Posterior vena cava (tissue), 2 donors: Measurements from ENCODE around the gene IMMP2L. TPM values are rescaled to one million over a fixed set of nuclear protein-coding genes. Genes with fewer than 3 reads are reported as not detected.

ENCODE experiments used
- DNase-seq: peaks from one replicate; pipeline ENCODE4 v3.0.0-alpha.2; 2020; ENCODE audit warnings: low spot score
- intact Hi-C, 2 donors: fragments of 100-400 bp; cut with DNase I; formaldehyde crosslinking; loops; one replicate each; pipeline versions ENCODE4 v1.14.1 to v1.14.2; 2022 to 2023
- total RNA-seq, 2 donors: library from RNA; stranded (reverse); fragmentation: NEBNext Ultra II Directional; extraction: Animal tissue kit (Norgen Biotek cat#: 25700); gene quantifications; one replicate each; pipeline ENCODE4 v1.2.1, GENCODE V29; 2021
- donor health status: DM: yes; HTN: yes; CAD: no.
- donor health status: DM: yes; HTN: yes; CAD: no.

IMMP2L gene
- total RNA-seq, 2 donors from 2014 or later = 15.9 to 20.5 TPM

DNA sequence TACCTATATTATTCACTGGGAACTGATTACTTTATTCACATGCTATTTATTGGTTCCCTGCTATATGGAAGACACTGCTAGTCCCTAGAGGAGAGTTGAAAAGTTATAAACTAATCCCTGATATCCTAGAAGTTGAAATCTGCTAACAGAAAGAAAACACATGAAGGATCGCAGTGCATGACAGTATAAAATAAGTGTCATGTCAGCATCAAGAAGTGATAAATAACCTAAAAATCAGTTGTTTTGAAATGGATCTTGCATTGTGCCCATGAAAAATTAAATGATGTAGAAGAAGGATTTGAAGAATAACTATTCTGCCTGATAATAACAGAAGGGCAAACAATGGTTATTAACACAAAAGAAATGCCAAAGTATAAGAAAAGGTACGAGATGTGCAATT, 764.6 kb downstream of the IMMP2L start:
- intact Hi-C loops = no loop called here
- DNase-seq = no peak

DNA sequence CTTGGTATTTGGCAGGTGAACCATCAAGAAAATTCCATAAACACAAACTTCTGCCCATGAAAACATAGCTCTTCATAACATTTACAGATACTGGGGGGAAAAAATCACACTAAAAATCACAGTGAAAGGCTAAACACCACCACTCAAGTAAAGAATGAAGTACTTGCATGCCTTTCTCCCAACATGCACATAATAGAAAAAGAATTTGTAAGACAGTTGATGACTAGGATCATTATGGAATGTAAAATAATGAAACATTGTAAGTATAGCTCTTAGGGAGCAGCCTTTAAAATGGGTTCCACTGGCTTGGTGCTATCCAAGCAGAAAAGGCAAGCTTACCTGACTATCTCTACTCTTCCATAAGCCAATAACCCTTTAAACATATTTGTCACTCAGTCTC, 771.3 kb downstream of the IMMP2L start:
- no peak for DNase-seq
- intact Hi-C loops = no loop called here

DNA sequence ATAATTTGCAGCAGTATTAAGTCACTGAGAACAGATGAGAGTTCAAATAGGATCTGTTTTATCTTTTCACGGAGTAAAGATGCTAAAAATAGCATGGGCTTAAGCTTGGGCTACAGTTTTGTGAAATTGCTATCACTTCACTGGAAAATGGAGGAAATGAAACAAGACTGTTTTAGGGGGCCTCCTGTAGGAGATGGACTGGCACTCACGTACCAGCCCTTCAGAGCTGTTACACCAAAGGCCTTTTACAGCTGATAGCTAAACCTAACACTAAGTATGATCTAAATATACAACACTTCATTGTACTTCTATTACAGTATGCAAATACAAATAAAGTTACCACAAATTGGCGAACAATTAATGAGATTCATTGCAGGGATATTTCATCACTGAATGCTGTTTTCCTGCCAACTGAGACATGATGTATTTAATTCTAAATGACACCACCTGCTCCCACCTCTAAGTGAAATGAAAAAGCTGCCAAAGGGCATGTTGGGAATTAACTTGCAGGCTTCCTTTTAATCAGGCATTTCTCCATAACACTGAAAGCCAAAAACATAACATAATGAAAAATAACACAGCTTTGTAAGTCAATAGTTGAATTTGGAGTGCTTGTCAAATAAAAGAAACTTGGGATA, 775.8 kb downstream of the IMMP2L start:
- intact Hi-C loops = no loop called here
- DNase-seq = no peak

DNA sequence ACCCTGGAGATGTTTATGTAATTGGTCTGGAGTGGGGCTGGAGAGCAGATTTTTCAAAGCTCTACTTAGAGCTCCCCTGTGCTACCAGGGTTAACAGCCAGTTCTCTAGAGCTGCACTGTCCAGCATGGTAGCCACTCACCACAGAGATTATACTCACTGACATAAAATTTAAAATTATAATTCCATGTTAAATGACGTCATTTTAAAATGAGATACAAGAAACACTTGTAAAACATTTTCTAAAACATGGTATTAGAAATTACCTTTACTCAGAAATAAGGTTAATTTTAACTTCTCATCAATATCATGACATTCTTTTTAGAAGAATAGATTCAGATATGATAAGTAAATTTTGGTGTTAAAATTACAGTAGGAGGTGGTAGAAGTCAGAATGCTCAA, 777.5 kb downstream of the IMMP2L start:
- intact Hi-C loops = no loop called here
- DNase-seq = no peak

DNA sequence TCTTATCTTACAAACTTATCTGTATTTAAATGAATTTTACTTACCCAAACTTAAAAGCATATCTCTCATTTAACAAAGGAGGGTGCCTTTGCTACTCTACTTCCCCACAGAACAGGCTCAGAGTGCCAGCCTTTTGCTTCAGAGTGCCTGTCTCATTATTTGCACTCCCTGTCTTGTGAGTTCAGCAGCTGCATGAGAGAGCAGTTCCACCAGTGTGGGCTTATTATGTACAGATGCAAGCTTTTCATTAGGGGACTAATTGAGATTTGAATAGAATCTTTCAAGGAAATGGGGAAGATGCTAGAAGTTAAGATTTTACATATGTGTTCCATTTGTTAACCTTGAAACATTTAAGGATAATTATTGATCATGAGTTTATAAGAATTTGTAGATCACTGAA, 781.6 kb downstream of the IMMP2L start:
- intact Hi-C loops = no loop called here
- DNase-seq = no peak

DNA sequence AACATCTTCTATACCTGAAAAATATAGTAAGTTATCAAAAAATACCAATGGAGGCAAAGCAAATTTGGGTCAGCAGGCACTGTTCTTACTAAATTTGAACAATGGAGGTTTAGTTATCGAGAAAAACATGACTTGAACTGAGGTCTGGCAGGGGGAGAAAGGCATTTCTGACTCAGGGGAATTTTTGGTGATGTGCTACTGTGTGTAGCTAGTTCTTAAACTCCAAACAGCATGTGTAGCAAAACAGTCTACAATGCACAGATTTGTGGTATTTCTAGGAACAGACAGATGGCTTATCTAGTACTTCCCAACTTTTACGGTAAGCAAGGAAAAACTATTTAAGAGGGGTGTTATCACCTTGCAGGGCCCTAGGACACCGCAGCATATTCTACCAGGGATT, 783.0 kb downstream of the IMMP2L start:
- intact Hi-C loops = no loop called here

DNA sequence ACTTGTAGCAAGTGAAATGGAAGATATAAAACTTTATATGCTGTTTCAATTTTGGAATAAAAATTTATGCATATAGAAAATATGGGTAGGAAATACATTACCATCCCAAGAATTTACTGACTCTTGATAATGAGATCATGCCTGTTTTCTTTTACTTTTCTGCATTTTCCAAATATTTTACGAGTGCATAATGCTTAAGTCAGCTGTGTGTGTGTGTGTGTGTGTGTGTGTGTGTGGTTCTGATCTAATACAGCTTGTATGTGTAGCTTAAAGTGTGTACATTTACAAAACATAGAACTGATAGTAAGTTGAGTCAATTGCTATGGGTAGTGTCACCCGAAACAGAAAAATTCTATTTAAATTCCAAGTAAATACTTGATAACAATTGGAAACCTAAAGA, 787.2 kb downstream of the IMMP2L start:
- DNase-seq = no peak
- intact Hi-C loops = no loop called here

More for the DNA sequence above, 783.0 kb downstream of the IMMP2L start:
- no peak for DNase-seq

DNA sequence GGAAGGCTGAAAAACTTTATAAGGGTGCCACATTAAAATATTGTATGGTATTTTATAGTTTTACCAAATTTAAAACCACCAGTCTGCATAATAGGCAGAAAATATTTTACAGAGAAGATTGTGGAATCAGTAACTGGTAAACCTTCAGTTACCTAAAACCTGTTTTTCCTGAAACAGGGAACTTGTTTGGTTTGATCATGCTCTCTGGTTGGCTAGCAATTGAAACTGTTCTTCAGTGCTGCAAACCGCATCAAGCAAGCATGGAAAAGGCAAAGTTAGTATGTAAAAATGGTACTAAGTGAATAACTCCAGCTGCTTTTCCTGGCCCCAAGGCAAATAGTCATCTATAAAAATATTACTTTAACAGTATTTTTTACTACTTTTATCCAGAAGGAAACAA, 788.2 kb downstream of the IMMP2L start:
- intact Hi-C loops = no loop called here
- no peak for DNase-seq

DNA sequence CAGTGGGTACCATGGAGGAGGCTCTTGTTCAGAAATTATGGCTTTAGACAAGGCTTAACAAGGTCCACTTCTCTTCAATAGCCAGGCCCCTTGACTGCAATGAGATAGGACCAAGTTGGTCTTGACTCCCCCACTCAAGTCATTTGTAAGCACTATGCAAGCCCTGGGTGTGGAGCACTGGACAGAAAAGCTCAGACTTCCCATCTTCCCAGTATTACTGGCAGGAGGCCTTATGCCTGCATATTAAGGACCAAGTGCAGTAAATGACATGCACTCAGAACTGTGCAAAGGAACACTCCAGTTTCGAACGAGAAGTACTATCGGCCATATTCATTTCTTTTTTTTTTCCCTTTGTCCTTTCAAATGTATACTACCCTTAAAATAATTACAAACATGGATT, 789.7 kb downstream of the IMMP2L start:
- DNase-seq = no peak
- intact Hi-C loops = no loop called here

DNA sequence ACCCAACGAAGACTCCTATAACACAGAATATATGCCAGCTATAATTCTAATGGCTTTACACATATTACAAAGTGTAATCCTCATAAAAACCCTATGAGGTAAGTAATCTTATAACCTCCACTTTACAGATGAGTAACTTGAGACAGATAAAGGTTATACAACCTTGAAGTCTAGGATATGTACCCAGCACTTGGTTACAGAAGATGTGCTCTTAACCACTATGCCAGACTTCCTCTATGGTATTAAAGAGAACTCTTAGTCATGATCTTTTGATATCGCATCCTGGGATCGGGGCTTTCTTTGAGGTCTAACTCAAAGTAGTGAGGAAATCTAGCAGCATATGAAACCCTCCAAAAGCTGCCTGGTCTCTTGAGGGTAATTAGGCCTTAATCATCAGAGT, 790.6 kb downstream of the IMMP2L start:
- intact Hi-C loops = no loop called here
- DNase-seq = no peak

DNA sequence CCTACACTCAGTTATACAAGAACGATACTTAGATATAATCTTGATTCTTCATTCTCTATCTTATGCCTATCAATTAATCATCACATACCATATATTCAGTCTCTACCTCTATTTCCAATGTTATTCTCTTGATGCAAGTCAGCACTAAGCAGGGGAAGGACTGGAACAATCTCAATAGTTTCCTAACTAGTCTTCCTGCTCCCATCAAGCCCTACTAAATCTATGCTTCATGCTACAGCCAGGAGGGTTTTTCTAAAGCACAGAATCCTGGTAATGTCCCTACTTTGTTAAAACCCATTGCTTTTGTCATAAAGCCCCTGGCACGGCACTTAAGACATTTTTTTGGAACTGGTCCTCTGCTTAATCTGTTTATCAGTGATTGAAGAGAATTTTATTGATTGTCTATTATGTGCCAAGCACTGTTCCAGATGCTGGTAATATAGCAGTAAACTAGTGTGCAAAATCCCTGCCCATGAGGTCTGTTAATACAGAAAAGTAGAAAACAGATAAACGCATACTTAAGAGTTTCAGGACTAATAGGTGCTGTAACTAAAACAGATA, 794.7 kb downstream of the IMMP2L start:
- no peak for DNase-seq
- intact Hi-C loops = no loop called here

DNA sequence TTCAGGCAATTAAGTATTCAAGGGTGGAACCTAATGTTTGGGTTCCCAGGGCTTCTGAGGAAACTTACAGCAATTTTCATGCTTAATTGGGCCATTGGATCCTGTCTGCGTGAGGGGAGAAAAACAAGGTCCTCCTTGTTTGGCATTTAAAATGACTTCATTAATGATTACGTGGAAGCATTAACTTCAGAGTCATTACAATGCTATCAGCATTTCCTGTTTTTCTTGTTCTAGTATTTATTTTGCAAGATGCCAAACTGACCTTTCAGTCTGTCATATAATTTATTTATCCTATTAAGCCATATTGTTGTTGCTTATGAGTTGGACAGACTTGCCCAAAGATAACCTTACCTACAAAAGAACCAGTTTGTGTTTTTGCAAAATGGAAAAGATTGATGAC, 795.4 kb downstream of the IMMP2L start:
- intact Hi-C loops = no loop called here

DNA sequence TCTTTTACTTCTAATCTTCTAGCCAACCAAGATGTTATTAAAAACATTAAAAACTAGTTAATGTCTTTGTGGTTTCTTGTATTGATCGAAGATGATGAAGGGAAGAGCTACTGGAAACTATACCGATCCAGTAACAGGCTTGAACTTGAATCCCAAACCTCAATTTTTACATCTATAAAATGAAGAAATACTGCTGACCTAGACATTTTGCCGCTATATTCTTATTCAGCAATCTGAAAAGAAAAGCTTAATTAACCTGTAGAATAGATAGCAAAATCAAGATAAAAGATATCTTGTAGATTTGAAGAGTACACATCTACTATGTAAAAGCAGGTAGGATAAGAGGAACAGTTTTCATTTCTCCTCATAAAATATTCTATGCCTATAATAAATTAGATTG, 797.4 kb downstream of the IMMP2L start:
- DNase-seq = no peak
- intact Hi-C loops = no loop called here

More for the DNA sequence above, 795.4 kb downstream of the IMMP2L start:
- DNase-seq = no peak

DNA sequence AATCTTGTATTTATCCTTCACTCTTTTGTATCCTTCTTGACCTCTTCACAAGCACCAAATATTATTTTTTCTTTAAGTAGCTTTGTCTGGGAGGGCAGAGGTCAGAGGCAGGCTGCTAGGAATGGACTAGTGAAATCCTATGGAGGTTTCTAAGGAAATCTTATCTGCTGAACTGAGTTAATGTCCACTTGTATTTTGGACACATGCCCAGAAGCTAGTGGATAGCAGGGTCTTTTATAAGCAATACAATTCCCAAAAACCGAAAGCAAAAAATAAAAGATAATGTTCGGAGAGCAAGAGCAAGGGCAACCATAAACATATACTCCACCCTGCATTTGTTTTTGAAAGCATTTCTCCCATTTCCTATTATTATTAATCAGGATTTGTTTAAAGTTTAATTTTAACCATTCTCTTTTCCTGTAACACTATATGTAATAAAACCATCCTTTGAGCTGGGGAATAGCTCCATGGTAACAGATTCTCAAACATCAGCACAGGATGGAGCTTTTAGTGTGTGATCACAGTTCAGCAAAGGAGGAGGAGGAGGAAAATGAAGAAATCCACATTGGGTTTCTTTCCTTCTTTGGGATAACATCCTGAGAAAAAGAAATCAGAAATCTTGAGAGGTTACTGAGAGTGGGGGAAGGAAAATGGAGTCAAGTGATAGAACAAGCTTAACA, 799.6 kb downstream of the IMMP2L start:
- DNase-seq = no peak
- intact Hi-C loops = no loop called here

DNA sequence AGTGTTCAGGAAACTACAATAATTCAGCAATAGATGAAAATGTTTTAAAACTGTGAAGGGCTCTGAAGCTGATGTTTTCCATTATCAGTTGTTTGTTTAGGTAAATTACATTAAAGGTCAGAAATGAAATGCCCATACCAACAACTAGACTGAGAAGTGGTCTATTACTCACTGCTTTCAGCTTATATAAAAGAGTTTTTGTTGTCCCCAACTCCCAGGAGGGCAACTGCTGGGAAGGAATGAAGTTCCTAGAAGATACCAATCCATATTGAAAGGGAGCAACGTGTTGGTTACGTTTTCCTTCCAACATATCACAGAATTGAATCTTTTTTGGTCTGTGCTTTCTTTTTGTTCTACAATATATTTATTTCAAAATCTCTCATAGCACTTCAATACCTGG, 802.0 kb downstream of the IMMP2L start:
- intact Hi-C loops = no loop called here

DNA sequence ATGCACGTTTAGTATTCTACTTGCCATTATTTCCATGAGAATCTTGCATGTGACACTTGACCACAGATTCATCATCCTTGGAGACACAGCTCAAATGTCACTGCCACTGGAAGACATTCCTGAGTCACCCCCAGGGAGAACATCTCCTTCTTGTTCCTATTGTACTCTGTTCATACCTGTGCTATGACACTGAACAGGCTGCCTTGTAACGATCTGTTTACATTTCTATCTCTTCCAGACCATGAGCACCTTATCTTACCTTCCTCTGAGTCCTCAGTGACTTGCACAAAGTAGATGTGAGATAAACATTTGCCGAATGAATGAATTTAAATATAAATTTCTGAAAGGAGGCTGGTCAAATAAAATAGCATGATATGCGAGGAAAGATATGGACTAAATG, 803.2 kb downstream of the IMMP2L start:
- DNase-seq = no peak
- intact Hi-C loops = no loop called here

More for the DNA sequence above, 802.0 kb downstream of the IMMP2L start:
- DNase-seq = no peak

DNA sequence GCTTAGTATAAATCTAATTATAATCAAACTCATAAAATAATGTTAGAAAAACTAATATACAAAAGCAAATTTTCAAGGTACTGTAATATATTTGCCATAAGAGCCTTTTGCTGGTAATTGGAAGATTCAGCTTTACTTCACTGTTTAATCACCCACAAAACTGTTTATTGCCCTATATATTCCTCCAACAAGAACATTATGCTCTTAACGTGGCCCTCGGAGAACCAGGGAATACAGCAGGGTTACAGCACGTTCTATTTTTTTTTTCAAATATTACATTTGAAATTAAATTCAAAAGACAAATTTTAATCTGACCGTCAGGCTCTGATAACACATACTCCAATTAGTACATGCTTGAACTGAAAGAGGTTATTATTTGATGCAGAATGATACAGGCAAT, 807.6 kb downstream of the IMMP2L start:
- no peak for DNase-seq
- intact Hi-C loops = no loop called here

DNA sequence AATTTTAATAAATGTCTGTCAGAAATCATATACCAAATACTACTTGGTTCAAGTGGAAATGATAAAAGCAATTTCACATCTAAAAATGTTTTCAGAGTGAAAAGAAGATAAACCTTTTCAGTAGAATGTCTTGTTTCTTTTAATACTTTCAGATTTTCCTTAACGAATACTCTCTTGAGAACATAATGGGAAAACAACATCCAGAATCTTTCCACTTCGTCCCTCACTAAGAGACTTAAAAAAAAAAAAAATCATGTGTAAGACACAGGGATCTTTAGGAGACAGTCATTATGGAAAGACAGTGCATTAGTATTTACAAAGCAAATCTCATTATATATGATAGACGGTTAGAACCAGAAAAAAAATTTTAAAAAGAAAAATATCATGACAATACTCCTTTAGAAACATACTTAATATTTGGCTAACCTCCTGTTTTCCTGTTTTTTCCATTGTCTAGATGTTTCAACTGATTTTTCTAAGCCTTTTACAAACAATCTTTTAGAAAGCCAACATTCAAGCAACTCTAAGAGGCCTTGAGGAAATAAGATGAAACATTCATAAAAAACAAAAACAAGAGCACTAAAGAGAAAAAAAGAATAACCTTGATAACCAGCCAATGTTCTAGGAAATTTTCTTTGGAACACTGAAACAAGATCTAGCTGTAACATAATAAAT, 811.2 kb downstream of the IMMP2L start:
- intact Hi-C loops = no loop called here
- DNase-seq = no peak

DNA sequence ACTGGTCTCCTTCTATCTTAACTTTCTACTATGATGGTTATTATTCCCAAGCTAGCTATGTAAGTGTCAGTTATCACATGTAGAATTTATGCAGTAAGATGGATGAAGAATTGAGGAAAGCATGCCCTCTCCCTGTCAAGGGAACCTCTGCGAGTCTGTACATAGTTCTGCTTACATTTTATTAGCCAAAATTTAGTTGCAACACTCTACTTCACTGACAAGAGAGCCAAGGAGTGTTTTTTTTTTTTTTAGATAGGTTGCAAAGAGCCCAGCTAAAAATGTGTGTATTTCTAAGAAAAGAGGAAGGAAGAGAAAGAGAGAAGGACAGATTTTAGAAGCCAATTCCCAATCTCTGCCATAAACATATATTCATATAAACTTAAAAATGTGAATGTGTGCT, 829.1 kb downstream of the IMMP2L start:
- no peak for DNase-seq
- intact Hi-C loops = no loop called here

DNA sequence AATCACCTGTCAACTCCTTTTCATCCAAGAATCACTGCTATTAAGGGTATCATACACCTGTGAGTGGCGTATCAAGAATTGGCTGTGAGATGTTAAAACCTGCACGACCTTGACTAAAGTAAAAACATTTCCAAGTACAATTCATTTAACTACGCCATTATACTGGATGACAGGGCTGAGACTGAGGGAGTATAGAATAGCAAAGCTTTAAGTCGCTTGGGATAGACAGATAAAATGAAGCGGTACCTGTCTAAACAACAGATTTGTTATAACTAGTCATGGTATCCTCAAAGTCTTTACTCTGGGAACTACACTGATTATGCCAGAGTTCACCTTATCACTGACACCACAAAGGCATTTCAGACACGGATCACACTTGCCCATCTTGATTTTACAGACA, 837.5 kb downstream of the IMMP2L start:
- DNase-seq = no peak
- intact Hi-C loops = no loop called here

DNA sequence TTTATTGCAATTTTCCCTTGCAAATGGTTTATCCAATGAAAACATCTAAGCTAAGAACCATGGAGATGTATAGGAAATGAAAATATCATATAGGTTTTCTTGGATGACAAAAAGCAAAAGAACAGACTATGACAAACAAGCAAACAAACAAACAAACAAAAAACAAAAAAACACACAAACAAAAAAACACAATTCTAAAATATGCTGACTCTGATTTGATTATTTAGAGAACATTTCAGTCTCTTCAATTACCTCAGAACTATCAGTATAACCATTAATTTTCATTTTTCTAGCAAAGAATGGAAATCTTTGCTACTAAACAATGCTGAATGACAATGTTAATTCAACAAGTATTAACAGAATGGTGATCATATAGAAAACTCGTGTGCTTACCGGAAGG, 840.9 kb downstream of the IMMP2L start:
- intact Hi-C loops = no loop called here
- no peak for DNase-seq
